SH-SY5Y (cell line): Measurements from ENCODE around the gene CYP2A7.

Experiments used
- GATA2 ChIP-seq: IDR thresholded peaks from 2 replicates; pipeline ENCODE4 v1.6.1; 2011; ENCODE audit warnings: mild to moderate bottlenecking, low read depth, low read length
- GATA3 ChIP-seq: IDR thresholded peaks from 2 replicates; pipeline ENCODE4 v1.6.1; 2011; ENCODE audit warnings: low read depth, mild to moderate bottlenecking, low read length, moderate library complexity

- no peak for TF ChIP-seq GATA2
- no peak for TF ChIP-seq GATA3
Observed at GRCh38 chr19:40928850-40929249, 46.8 kb upstream of the CYP2A7 start.
